H1 (cell line): ENCODE data around the gene OR8B12. TPM values are rescaled to one million over a fixed set of nuclear protein-coding genes. Genes with fewer than 3 reads are reported as not detected.

Experiments used
- CTCF ChIA-PET: fragments of 300-600 bp; sonication (Branson Sonifier 250); formaldehyde crosslinking; loops from one replicate; lab custom pipeline; 2021; ENCODE audit not compliant: partially characterized antibody; lab: Charles Lee
- POLR2A ChIA-PET: fragments of 300-600 bp; sonication (Branson Sonifier 250); formaldehyde crosslinking; loops from one replicate; lab custom pipeline; 2021; ENCODE audit warnings: inconsistent platforms; ENCODE audit not compliant: partially characterized antibody; lab: Charles Lee
- DNase-seq, 2 experiments: peaks; one replicate each; pipeline versions ENCODE4 v3.0.0 to v3.0.0-alpha.2; 2010 to 2022; ENCODE audit warnings: low spot score in 2 of 2, low read depth in 1 of 2, mixed read lengths in 1 of 2
- FAIRE-seq: peaks from 2 replicates; lab custom pipeline; 2011; peaks lifted over from hg19 to GRCh38; lab: Jason Lieb, UNC
- H2AFZ ChIP-seq: 2 replicates; pipeline ENCODE4 v1.8.1; 2012; ENCODE audit warnings: low read length, inconsistent platforms
- H2AK5ac ChIP-seq: 2 replicates; pipeline ENCODE4 v1.6.1; 2013; ENCODE audit warnings: low read depth, low read length
- H2BK120ac ChIP-seq: replicated peaks from 2 replicates; pipeline ENCODE3; 2013; ENCODE audit warnings: low read depth, low read length, inconsistent platforms
- H2BK12ac ChIP-seq: 2 replicates; pipeline ENCODE4 v1.6.1; 2013; ENCODE audit warnings: low read depth, low read length
- H2BK15ac ChIP-seq: 2 replicates; pipeline ENCODE4 v1.6.1; 2013; ENCODE audit warnings: low read length
- H2BK20ac ChIP-seq: 2 replicates; pipeline ENCODE4 v1.6.1; 2013; ENCODE audit warnings: low read length
- H2BK5ac ChIP-seq: 2 replicates; pipeline ENCODE4 v1.6.1; 2013; ENCODE audit warnings: low read depth, low read length
- H3K14ac ChIP-seq: 2 replicates; pipeline ENCODE4 v1.6.1; 2013; ENCODE audit warnings: inconsistent platforms; ENCODE audit not compliant: insufficient read length
- H3K18ac ChIP-seq: 2 replicates; pipeline ENCODE4 v1.6.1; 2013; ENCODE audit warnings: low read length; ENCODE audit errors: extremely low read depth
- H3K23ac ChIP-seq: 2 replicates; pipeline ENCODE4 v1.6.1; 2013; ENCODE audit warnings: inconsistent platforms; ENCODE audit not compliant: insufficient read length
- H3K23me2 ChIP-seq: 2 replicates; pipeline ENCODE4 v1.6.1; 2013; ENCODE audit warnings: low read depth, low read length
- H3K27ac ChIP-seq: 2 replicates; pipeline ENCODE4 v1.6.1; 2011; ENCODE audit warnings: low read depth, low read length, inconsistent platforms
- H3K27me3 ChIP-seq, 4 experiments: replicated peaks in 1 of 4; 1 replicate in 1 of 4; 2 replicates in 3 of 4; pipeline versions ENCODE4 v1.6.1 to v1.8.1; 2011 to 2013; ENCODE audit warnings: low read length in 3 of 4, mild to moderate bottlenecking in 3 of 4, inconsistent platforms in 2 of 4, mixed read lengths in 2 of 4, moderate library complexity in 1 of 4; ENCODE audit not compliant: control insufficient read depth in 3 of 4, insufficient read depth in 3 of 4; ENCODE audit errors: extremely low read depth in 1 of 4
- H3K36me3 ChIP-seq, 4 experiments: 2 replicates each; pipeline versions ENCODE4 v1.6.1 to v1.8.1; 2011 to 2013; ENCODE audit warnings: mild to moderate bottlenecking in 4 of 4, low read length in 3 of 4, moderate library complexity in 2 of 4, control low read depth in 1 of 4, inconsistent platforms in 1 of 4; ENCODE audit not compliant: insufficient read depth in 4 of 4, control insufficient read depth in 2 of 4
- H3K4ac ChIP-seq: replicated peaks from 2 replicates; pipeline ENCODE3; 2013; ENCODE audit warnings: low read length, low read depth, mixed read lengths, inconsistent platforms; ENCODE audit not compliant: insufficient read length
- H3K4me1 ChIP-seq, 4 experiments: replicated peaks in 1 of 4; 1 replicate in 1 of 4; 2 replicates in 3 of 4; pipeline versions ENCODE4 v1.6.1 to v1.8.1; 2011 to 2013; ENCODE audit warnings: low read length in 3 of 4, inconsistent platforms in 2 of 4, mixed read lengths in 1 of 4; ENCODE audit not compliant: insufficient read depth in 4 of 4, control insufficient read depth in 3 of 4
- H3K4me2 ChIP-seq, 2 experiments: 2 replicates each; pipeline versions ENCODE4 v1.6.1 to v1.8.1; 2011 to 2013; ENCODE audit warnings: low read depth in 2 of 2, low read length in 2 of 2, control low read depth in 1 of 2, inconsistent platforms in 1 of 2, mild to moderate bottlenecking in 1 of 2; ENCODE audit not compliant: insufficient read depth in 1 of 2
- H3K4me3 ChIP-seq, 4 experiments: fragments of 200-600, 300-600 bp in 1 of 4; sonication (generic), shearing (Covaris generic), sonication (Bioruptor Twin) in 1 of 4; 2 replicates each; pipeline versions ENCODE4 v1.5.1 to v1.8.1; 2011 to 2016; ENCODE audit warnings: low read length in 4 of 4, low read depth in 3 of 4, control low read depth in 2 of 4, inconsistent platforms in 2 of 4, mild to moderate bottlenecking in 2 of 4, mixed read lengths in 1 of 4, moderate library complexity in 1 of 4; ENCODE audit not compliant: insufficient read depth in 2 of 4; ENCODE audit errors: extremely low read depth in 1 of 4
- H3K56ac ChIP-seq: replicated peaks from 2 replicates; pipeline ENCODE3; 2013; ENCODE audit warnings: low read depth, mild to moderate bottlenecking, mixed read lengths, low read length, inconsistent platforms; ENCODE audit not compliant: insufficient read length
- H3K79me1 ChIP-seq: 2 replicates; pipeline ENCODE4 v1.6.1; 2013; ENCODE audit warnings: low read depth, low read length, control low read depth
- H3K79me2 ChIP-seq, 2 experiments: 2 replicates each; pipeline versions ENCODE4 v1.6.1 to v1.8.1; 2012 to 2013; ENCODE audit warnings: low read length in 2 of 2, mild to moderate bottlenecking in 2 of 2, inconsistent platforms in 1 of 2; ENCODE audit not compliant: insufficient read depth in 2 of 2, control insufficient read depth in 1 of 2
- H3K9ac ChIP-seq, 4 experiments: replicated peaks in 1 of 4; 1 replicate in 1 of 4; 2 replicates in 3 of 4; pipeline versions ENCODE4 v1.6.1 to v1.8.1; 2011 to 2013; ENCODE audit warnings: low read depth in 3 of 4, low read length in 3 of 4, control low read depth in 2 of 4, mild to moderate bottlenecking in 2 of 4, moderate library complexity in 2 of 4, inconsistent platforms in 1 of 4; ENCODE audit errors: extremely low read depth in 1 of 4
- H3K9me3 ChIP-seq, 2 experiments: 2 replicates each; pipeline versions ENCODE4 v1.6.1 to v1.8.1; 2012 to 2013; ENCODE audit warnings: mild to moderate bottlenecking in 2 of 2, moderate library complexity in 2 of 2, control low read depth in 1 of 2, inconsistent platforms in 1 of 2, low read depth in 1 of 2, low read length in 1 of 2, mixed read lengths in 1 of 2; ENCODE audit not compliant: insufficient read depth in 2 of 2
- H4K20me1 ChIP-seq, 2 experiments: replicated peaks in 1 of 2; 2 replicates each; pipeline versions ENCODE3 to v1.8.1; 2011 to 2013; ENCODE audit warnings: inconsistent platforms in 2 of 2, low read length in 2 of 2, mild to moderate bottlenecking in 1 of 2; ENCODE audit not compliant: insufficient read depth in 2 of 2, control insufficient read depth in 1 of 2
- H4K5ac ChIP-seq: 2 replicates; pipeline ENCODE4 v1.6.1; 2013; ENCODE audit warnings: low read length, low read depth, mixed read lengths, inconsistent platforms; ENCODE audit not compliant: insufficient read length
- H4K8ac ChIP-seq: 2 replicates; pipeline ENCODE4 v1.8.0; 2013; ENCODE audit warnings: mild to moderate bottlenecking, moderate library complexity, low read length, inconsistent platforms; ENCODE audit not compliant: insufficient read depth; ENCODE audit errors: extremely low read depth
- H4K91ac ChIP-seq: replicated peaks from 2 replicates; pipeline ENCODE3; 2013; ENCODE audit warnings: low read length, mixed read lengths, inconsistent platforms; ENCODE audit not compliant: insufficient read length
- ASH2L ChIP-seq: fragments of 200-600, 300-600 bp; sonication (generic); IDR thresholded peaks from one replicate; pipeline ENCODE4 v1.7.1; 2017; ENCODE audit warnings: low read length
- CBX5 ChIP-seq: fragments of 300-800, 300-1000 bp; sonication (generic); IDR thresholded peaks from 2 replicates; pipeline ENCODE4 v1.7.1; 2016; ENCODE audit warnings: antibody characterized with exemption, low read length, low read depth
- CHD1 ChIP-seq: IDR thresholded peaks from 2 replicates; pipeline ENCODE4 v1.6.1; 2012; ENCODE audit warnings: low read depth, low read length, improper control_type of control experiment
- CTBP2 ChIP-seq: IDR thresholded peaks from 2 replicates; pipeline ENCODE4 v1.7.0; 2011; ENCODE audit warnings: borderline replicate concordance, mild to moderate bottlenecking, moderate library complexity, mixed read lengths, low read length; ENCODE audit not compliant: insufficient read depth, insufficient read length
- EZH2 ChIP-seq: fragments of 200-600 bp; sonication (generic); IDR thresholded peaks from 2 replicates; pipeline ENCODE4 v1.7.1; 2012; ENCODE audit warnings: low read depth, mild to moderate bottlenecking, moderate library complexity, low read length, inconsistent platforms; ENCODE audit not compliant: severe bottlenecking
- HDAC6 ChIP-seq: IDR thresholded peaks from one replicate; pipeline ENCODE4 v1.7.1; 2012; ENCODE audit warnings: low read depth, mild to moderate bottlenecking, inconsistent platforms, low read length, moderate library complexity
- KDM5A ChIP-seq: fragments of 200-600 bp; IDR thresholded peaks from 2 replicates; pipeline ENCODE4 v1.7.1; 2012; ENCODE audit warnings: mild to moderate bottlenecking, low read length, inconsistent platforms, mixed read lengths
- NANOG ChIP-seq: IDR thresholded peaks from 2 replicates; pipeline ENCODE4 v1.6.1; 2011; ENCODE audit warnings: low read length, low read depth, mild to moderate bottlenecking, inconsistent platforms; ENCODE audit not compliant: insufficient read depth, poor library complexity, severe bottlenecking
- NRF1 ChIP-seq: IDR thresholded peaks from 2 replicates; pipeline ENCODE4 v1.6.1; 2011; ENCODE audit warnings: mild to moderate bottlenecking, low read depth, low read length, improper control_type of control experiment
- PHF8 ChIP-seq: fragments of 200-600 bp; sonication (generic); conservative IDR thresholded peaks from 2 replicates; pipeline ENCODE4 v1.7.1; 2012; ENCODE audit warnings: low read depth, mild to moderate bottlenecking, inconsistent platforms, low read length, moderate library complexity
- POLR2A ChIP-seq, 2 experiments: IDR thresholded peaks; 1 replicate in 1 of 2; 2 replicates in 1 of 2; pipeline ENCODE4 v1.6.1; 2011; ENCODE audit warnings: low read depth in 2 of 2, low read length in 2 of 2, mild to moderate bottlenecking in 2 of 2; ENCODE audit errors: control extremely low read depth in 1 of 2
- POLR2AphosphoS5 ChIP-seq: IDR thresholded peaks from 2 replicates; pipeline ENCODE4 v1.6.1; 2011; ENCODE audit warnings: low read depth, low read length
- SIN3A ChIP-seq, 2 experiments: IDR thresholded peaks in 1 of 2; conservative IDR thresholded peaks in 1 of 2; 2 replicates each; pipeline ENCODE4 v1.6.1; 2011 to 2012; ENCODE audit warnings: low read length in 2 of 2, improper control_type of control experiment in 1 of 2, low read depth in 1 of 2, mild to moderate bottlenecking in 1 of 2
- SIX5 ChIP-seq: IDR thresholded peaks from 2 replicates; pipeline ENCODE4 v1.6.1; 2011; ENCODE audit warnings: mild to moderate bottlenecking, low read depth, low read length
- SP1 ChIP-seq: IDR thresholded peaks from 2 replicates; pipeline ENCODE4 v1.6.1; 2011; ENCODE audit warnings: low read depth, low read length
- TAF1 ChIP-seq: IDR thresholded peaks from 2 replicates; pipeline ENCODE4 v1.6.1; 2011; ENCODE audit warnings: mild to moderate bottlenecking, low read depth, low read length
- WGBS, 2 experiments: shearing (Covaris generic) in 1 of 2; methylation state at CpG; one replicate each; pipeline versions ENCODE4 v1.1.6 to v1.1.7; 2013 to 2015; ENCODE audit warnings: low lambda C conversion rate in 2 of 2, mixed read lengths in 2 of 2, inconsistent platforms in 1 of 2, low coverage in 1 of 2, missing lambda C conversion rate in 1 of 2; ENCODE audit not compliant: insufficient replicate concordance in 2 of 2, insufficient coverage in 1 of 2, insufficient read length in 1 of 2; ENCODE audit errors: extremely low coverage in 1 of 2, missing lambda C conversion rate in 1 of 2; 5-methylcytosine and 5-hydroxymethylcytosine counted together
- polyA plus RNA-seq, 7 experiments: library from polyadenylated mRNA; depleted of rRNA in 3 of 7; stranded (reverse) in 5 of 7; unstranded in 2 of 7; fragments of >200 nt in 5 of 7; fragments of 200-250 nt in 2 of 7; gene quantifications; 1 replicate in 5 of 7; 2 replicates in 1 of 7; 4 replicates in 1 of 7; pipeline versions ENCODE4 v1.2.1 to v1.2.3, GENCODE V29; 2011 to 2013; ENCODE audit warnings: missing spikeins in 2 of 7, mixed read lengths in 2 of 7
- total RNA-seq: library from RNA; stranded (reverse); fragmentation: NEBNext Ultra II Directional; extraction: Animal tissue kit (Norgen Biotek cat#: 25700); gene quantifications from 2 replicates; pipeline ENCODE4 v1.2.1, GENCODE V29; 2021

The OR8B12 gene
- total and polyA plus RNA-seq, 2 of the 8 experiments (the other 6 are each of a cell fraction or from before 2014, with no cell fraction given), result not detected

GRCh38 chr11:124583781-124584180, 40.3 kb upstream of the OR8B12 start:
- no peak for FAIRE-seq
- H2BK120ac ChIP-seq, result no peak overlapping the region
- no peak overlapping the region for H3K4me2 ChIP-seq
- no peak overlapping the region for H2BK15ac ChIP-seq
- H4K20me1 ChIP-seq, result no peaks in the 10 kb centered on the region
- H3K79me2 ChIP-seq, result no peaks in the 10 kb centered on the region
- H3K56ac ChIP-seq, result no peak overlapping the region
- DNase-seq, result no peak
- ChIA-PET CTCF (interaction anchor here (0.6 to 5.3 kb wide), 11 partner anchors 7 to 512 kb away, joined by 3 to 59 read pairs (median 3); no protein-coding TSS in a partner anchor), POLR2A (no interaction called here)
- no peak overlapping the region for H2BK5ac ChIP-seq
- no peak overlapping the region for H3K27ac ChIP-seq
- H2BK12ac ChIP-seq, result no peak overlapping the region
- peaks cover 0 to 3% (median 0%) of the 10 kb centered on the region in 4 experiments; a peak in 1 of 7 replicates for H3K4me1 ChIP-seq
- H4K8ac ChIP-seq, result no peak overlapping the region
- no peak overlapping the region for H2BK20ac ChIP-seq
- H3K23me2 ChIP-seq, result no peaks in the 10 kb centered on the region
- no peak overlapping the region for H2AFZ ChIP-seq
- TF ChIP-seq TAF1 (no peak), HDAC6 (no peak), POLR2AphosphoS5 (no peak), NANOG (no peak), SIN3A (conservative IDR thresholded peaks at IDR 0.05 in 1 of 2, IDR thresholded peaks at IDR 0.05 in 1 of 2; ENCODE audit: low read depth in 1 of 2, low read length in 2 of 2) (no peak), POLR2A (IDR thresholded peaks at IDR 0.05; ENCODE audit: control extremely low read depth in 1 of 2, low read depth in 2 of 2, low read length in 2 of 2) (no peak), NRF1 (no peak), SP1 (no peak), KDM5A (no peak), EZH2 (no peak), PHF8 (no peak), CBX5 (no peak), CHD1 (no peak), SIX5 (no peak), CTBP2 (no peak), ASH2L (no peak)
- no peak overlapping the region for H3K4ac ChIP-seq
- 95% methylated on average over 8 of the region's 8 CpGs; no CpG with 5 or more reads in 1 of the 2 experiments for WGBS, 2 experiments
- H4K91ac ChIP-seq, result no peak overlapping the region
- H3K18ac ChIP-seq, result no peak overlapping the region
- H3K79me1 ChIP-seq, result no peaks in the 10 kb centered on the region
- H3K9ac ChIP-seq, result no peak overlapping the region
- H4K5ac ChIP-seq, result no peak overlapping the region
- H3K27me3 ChIP-seq, result no peaks in the 10 kb centered on the region
- H2AK5ac ChIP-seq, result no peak overlapping the region
- no peak overlapping the region for H3K4me3 ChIP-seq
- no peak overlapping the region for H3K23ac ChIP-seq
- H3K9me3 ChIP-seq, result no peaks in the 10 kb centered on the region
- H3K14ac ChIP-seq, result no peak overlapping the region
- no peaks in the 10 kb centered on the region for H3K36me3 ChIP-seq
